H1 (cell line): Measurements from ENCODE around the gene FEV. TPM values are rescaled to one million over a fixed set of nuclear protein-coding genes. Genes with fewer than 3 reads are reported as not detected.

Experiments
- CTCF ChIA-PET: fragments of 300-600 bp; sonication (Branson Sonifier 250); formaldehyde crosslinking; loops from one replicate; lab custom pipeline; 2021; ENCODE audit not compliant: partially characterized antibody; lab: Charles Lee
- POLR2A ChIA-PET: fragments of 300-600 bp; sonication (Branson Sonifier 250); formaldehyde crosslinking; loops from one replicate; lab custom pipeline; 2021; ENCODE audit warnings: inconsistent platforms; ENCODE audit not compliant: partially characterized antibody; lab: Charles Lee
- DNase-seq, 2 experiments: peaks; one replicate each; pipeline versions ENCODE4 v3.0.0 to v3.0.0-alpha.2; 2010 to 2022; ENCODE audit warnings: low spot score in 2 of 2, low read depth in 1 of 2, mixed read lengths in 1 of 2
- FAIRE-seq: peaks from 2 replicates; lab custom pipeline; 2011; peaks lifted over from hg19 to GRCh38; lab: Jason Lieb, UNC
- H2AFZ ChIP-seq: 2 replicates; pipeline ENCODE4 v1.8.1; 2012; ENCODE audit warnings: low read length, inconsistent platforms
- H2AK5ac ChIP-seq: 2 replicates; pipeline ENCODE4 v1.6.1; 2013; ENCODE audit warnings: low read depth, low read length
- H2BK120ac ChIP-seq: replicated peaks from 2 replicates; pipeline ENCODE3; 2013; ENCODE audit warnings: low read depth, low read length, inconsistent platforms
- H2BK12ac ChIP-seq: 2 replicates; pipeline ENCODE4 v1.6.1; 2013; ENCODE audit warnings: low read depth, low read length
- H2BK15ac ChIP-seq: 2 replicates; pipeline ENCODE4 v1.6.1; 2013; ENCODE audit warnings: low read length
- H2BK20ac ChIP-seq: 2 replicates; pipeline ENCODE4 v1.6.1; 2013; ENCODE audit warnings: low read length
- H2BK5ac ChIP-seq: 2 replicates; pipeline ENCODE4 v1.6.1; 2013; ENCODE audit warnings: low read depth, low read length
- H3K14ac ChIP-seq: 2 replicates; pipeline ENCODE4 v1.6.1; 2013; ENCODE audit warnings: inconsistent platforms; ENCODE audit not compliant: insufficient read length
- H3K18ac ChIP-seq: 2 replicates; pipeline ENCODE4 v1.6.1; 2013; ENCODE audit warnings: low read length; ENCODE audit errors: extremely low read depth
- H3K23ac ChIP-seq: 2 replicates; pipeline ENCODE4 v1.6.1; 2013; ENCODE audit warnings: inconsistent platforms; ENCODE audit not compliant: insufficient read length
- H3K23me2 ChIP-seq: 2 replicates; pipeline ENCODE4 v1.6.1; 2013; ENCODE audit warnings: low read depth, low read length
- H3K27ac ChIP-seq: 2 replicates; pipeline ENCODE4 v1.6.1; 2011; ENCODE audit warnings: low read depth, low read length, inconsistent platforms
- H3K27me3 ChIP-seq, 4 experiments: replicated peaks in 1 of 4; 1 replicate in 1 of 4; 2 replicates in 3 of 4; pipeline versions ENCODE4 v1.6.1 to v1.8.1; 2011 to 2013; ENCODE audit warnings: low read length in 3 of 4, mild to moderate bottlenecking in 3 of 4, inconsistent platforms in 2 of 4, mixed read lengths in 2 of 4, moderate library complexity in 1 of 4; ENCODE audit not compliant: control insufficient read depth in 3 of 4, insufficient read depth in 3 of 4; ENCODE audit errors: extremely low read depth in 1 of 4
- H3K36me3 ChIP-seq, 4 experiments: 2 replicates each; pipeline versions ENCODE4 v1.6.1 to v1.8.1; 2011 to 2013; ENCODE audit warnings: mild to moderate bottlenecking in 4 of 4, low read length in 3 of 4, moderate library complexity in 2 of 4, control low read depth in 1 of 4, inconsistent platforms in 1 of 4; ENCODE audit not compliant: insufficient read depth in 4 of 4, control insufficient read depth in 2 of 4
- H3K4ac ChIP-seq: replicated peaks from 2 replicates; pipeline ENCODE3; 2013; ENCODE audit warnings: low read length, low read depth, mixed read lengths, inconsistent platforms; ENCODE audit not compliant: insufficient read length
- H3K4me1 ChIP-seq, 4 experiments: replicated peaks in 1 of 4; 1 replicate in 1 of 4; 2 replicates in 3 of 4; pipeline versions ENCODE4 v1.6.1 to v1.8.1; 2011 to 2013; ENCODE audit warnings: low read length in 3 of 4, inconsistent platforms in 2 of 4, mixed read lengths in 1 of 4; ENCODE audit not compliant: insufficient read depth in 4 of 4, control insufficient read depth in 3 of 4
- H3K4me2 ChIP-seq, 2 experiments: 2 replicates each; pipeline versions ENCODE4 v1.6.1 to v1.8.1; 2011 to 2013; ENCODE audit warnings: low read depth in 2 of 2, low read length in 2 of 2, control low read depth in 1 of 2, inconsistent platforms in 1 of 2, mild to moderate bottlenecking in 1 of 2; ENCODE audit not compliant: insufficient read depth in 1 of 2
- H3K4me3 ChIP-seq, 4 experiments: fragments of 200-600, 300-600 bp in 1 of 4; sonication (generic), shearing (Covaris generic), sonication (Bioruptor Twin) in 1 of 4; 2 replicates each; pipeline versions ENCODE4 v1.5.1 to v1.8.1; 2011 to 2016; ENCODE audit warnings: low read length in 4 of 4, low read depth in 3 of 4, control low read depth in 2 of 4, inconsistent platforms in 2 of 4, mild to moderate bottlenecking in 2 of 4, mixed read lengths in 1 of 4, moderate library complexity in 1 of 4; ENCODE audit not compliant: insufficient read depth in 2 of 4; ENCODE audit errors: extremely low read depth in 1 of 4
- H3K56ac ChIP-seq: replicated peaks from 2 replicates; pipeline ENCODE3; 2013; ENCODE audit warnings: low read depth, mild to moderate bottlenecking, mixed read lengths, low read length, inconsistent platforms; ENCODE audit not compliant: insufficient read length
- H3K79me1 ChIP-seq: 2 replicates; pipeline ENCODE4 v1.6.1; 2013; ENCODE audit warnings: low read depth, low read length, control low read depth
- H3K79me2 ChIP-seq, 2 experiments: 2 replicates each; pipeline versions ENCODE4 v1.6.1 to v1.8.1; 2012 to 2013; ENCODE audit warnings: low read length in 2 of 2, mild to moderate bottlenecking in 2 of 2, inconsistent platforms in 1 of 2; ENCODE audit not compliant: insufficient read depth in 2 of 2, control insufficient read depth in 1 of 2
- H3K9ac ChIP-seq, 4 experiments: replicated peaks in 1 of 4; 1 replicate in 1 of 4; 2 replicates in 3 of 4; pipeline versions ENCODE4 v1.6.1 to v1.8.1; 2011 to 2013; ENCODE audit warnings: low read depth in 3 of 4, low read length in 3 of 4, control low read depth in 2 of 4, mild to moderate bottlenecking in 2 of 4, moderate library complexity in 2 of 4, inconsistent platforms in 1 of 4; ENCODE audit errors: extremely low read depth in 1 of 4
- H3K9me3 ChIP-seq, 2 experiments: 2 replicates each; pipeline versions ENCODE4 v1.6.1 to v1.8.1; 2012 to 2013; ENCODE audit warnings: mild to moderate bottlenecking in 2 of 2, moderate library complexity in 2 of 2, control low read depth in 1 of 2, inconsistent platforms in 1 of 2, low read depth in 1 of 2, low read length in 1 of 2, mixed read lengths in 1 of 2; ENCODE audit not compliant: insufficient read depth in 2 of 2
- H4K20me1 ChIP-seq, 2 experiments: replicated peaks in 1 of 2; 2 replicates each; pipeline versions ENCODE3 to v1.8.1; 2011 to 2013; ENCODE audit warnings: inconsistent platforms in 2 of 2, low read length in 2 of 2, mild to moderate bottlenecking in 1 of 2; ENCODE audit not compliant: insufficient read depth in 2 of 2, control insufficient read depth in 1 of 2
- H4K5ac ChIP-seq: 2 replicates; pipeline ENCODE4 v1.6.1; 2013; ENCODE audit warnings: low read length, low read depth, mixed read lengths, inconsistent platforms; ENCODE audit not compliant: insufficient read length
- H4K8ac ChIP-seq: 2 replicates; pipeline ENCODE4 v1.8.0; 2013; ENCODE audit warnings: mild to moderate bottlenecking, moderate library complexity, low read length, inconsistent platforms; ENCODE audit not compliant: insufficient read depth; ENCODE audit errors: extremely low read depth
- H4K91ac ChIP-seq: replicated peaks from 2 replicates; pipeline ENCODE3; 2013; ENCODE audit warnings: low read length, mixed read lengths, inconsistent platforms; ENCODE audit not compliant: insufficient read length
- CBX8 ChIP-seq: fragments of 300-800, 300-1000 bp; sonication (generic); IDR thresholded peaks from 2 replicates; pipeline ENCODE4 v1.7.1; 2016; ENCODE audit warnings: low read depth, low read length, borderline replicate concordance
- CTBP2 ChIP-seq: IDR thresholded peaks from 2 replicates; pipeline ENCODE4 v1.7.0; 2011; ENCODE audit warnings: borderline replicate concordance, mild to moderate bottlenecking, moderate library complexity, mixed read lengths, low read length; ENCODE audit not compliant: insufficient read depth, insufficient read length
- CTCF ChIP-seq, 3 experiments: IDR thresholded peaks; 1 replicate in 2 of 3; 2 replicates in 1 of 3; pipeline versions ENCODE4 v1.5.1 to v1.6.1; 2011; ENCODE audit warnings: low read length in 3 of 3, mild to moderate bottlenecking in 3 of 3, inconsistent platforms in 2 of 3, low read depth in 1 of 3, moderate library complexity in 1 of 3; ENCODE audit not compliant: insufficient read depth in 1 of 3; ENCODE audit errors: control extremely low read depth in 1 of 3
- E2F6 ChIP-seq: IDR thresholded peaks from 2 replicates; pipeline ENCODE4 v1.6.1; 2012; ENCODE audit warnings: inconsistent platforms
- EZH2 ChIP-seq: fragments of 200-600 bp; sonication (generic); IDR thresholded peaks from 2 replicates; pipeline ENCODE4 v1.7.1; 2012; ENCODE audit warnings: low read depth, mild to moderate bottlenecking, moderate library complexity, low read length, inconsistent platforms; ENCODE audit not compliant: severe bottlenecking
- SIX5 ChIP-seq: IDR thresholded peaks from 2 replicates; pipeline ENCODE4 v1.6.1; 2011; ENCODE audit warnings: mild to moderate bottlenecking, low read depth, low read length
- SRF ChIP-seq: IDR thresholded peaks from 2 replicates; pipeline ENCODE4 v1.6.1; 2011; ENCODE audit warnings: mild to moderate bottlenecking, low read depth, low read length, moderate library complexity
- TBP ChIP-seq: IDR thresholded peaks from 2 replicates; pipeline ENCODE4 v1.6.1; 2011; ENCODE audit warnings: low read depth, low read length, improper control_type of control experiment
- USF2 ChIP-seq: IDR thresholded peaks from 2 replicates; pipeline ENCODE4 v1.6.1; 2011; ENCODE audit warnings: low read length, improper control_type of control experiment
- WGBS, 2 experiments: shearing (Covaris generic) in 1 of 2; methylation state at CpG; one replicate each; pipeline versions ENCODE4 v1.1.6 to v1.1.7; 2013 to 2015; ENCODE audit warnings: low lambda C conversion rate in 2 of 2, mixed read lengths in 2 of 2, inconsistent platforms in 1 of 2, low coverage in 1 of 2, missing lambda C conversion rate in 1 of 2; ENCODE audit not compliant: insufficient replicate concordance in 2 of 2, insufficient coverage in 1 of 2, insufficient read length in 1 of 2; ENCODE audit errors: extremely low coverage in 1 of 2, missing lambda C conversion rate in 1 of 2; 5-methylcytosine and 5-hydroxymethylcytosine counted together
- polyA plus RNA-seq, 7 experiments: library from polyadenylated mRNA; depleted of rRNA in 3 of 7; stranded (reverse) in 5 of 7; unstranded in 2 of 7; fragments of >200 nt in 5 of 7; fragments of 200-250 nt in 2 of 7; gene quantifications; 1 replicate in 5 of 7; 2 replicates in 1 of 7; 4 replicates in 1 of 7; pipeline versions ENCODE4 v1.2.1 to v1.2.3, GENCODE V29; 2011 to 2013; ENCODE audit warnings: missing spikeins in 2 of 7, mixed read lengths in 2 of 7
- total RNA-seq: library from RNA; stranded (reverse); fragmentation: NEBNext Ultra II Directional; extraction: Animal tissue kit (Norgen Biotek cat#: 25700); gene quantifications from 2 replicates; pipeline ENCODE4 v1.2.1, GENCODE V29; 2021

FEV gene
- total and polyA plus RNA-seq, 2 of the 8 experiments (the other 6 are each of a cell fraction or from before 2014, with no cell fraction given) = not detected

GRCh38 chr2:219024059-219024458 is 39.1 kb upstream of the FEV start:
- Histone ChIP-seq H3K4me2 (no peak overlapping the region; a peak in 1 of 4 replicates), H3K27me3 (peaks cover 0 to under 1% (median 0%) of the 10 kb centered on the region in 4 experiments; a peak in 3 of 7 replicates), H4K20me1 (peaks cover 0 to 1% of the 10 kb centered on the region in 2 experiments), H3K4ac (no peak overlapping the region), H3K4me3 (no peak overlapping the region), H3K14ac (no peak overlapping the region), H2AK5ac (no peak overlapping the region), H3K27ac (no peak overlapping the region), H2BK20ac (no peak overlapping the region), H2BK12ac (no peak overlapping the region), H3K18ac (no peak overlapping the region), H3K79me1 (no peaks in the 10 kb centered on the region), H4K8ac (no peak overlapping the region; the same call in 1 of the 2 replicates), H3K36me3 (no peaks in the 10 kb centered on the region), H3K56ac (no peak overlapping the region), H2BK15ac (no peak overlapping the region), H3K23me2 (no peaks in the 10 kb centered on the region), H4K5ac (no peak overlapping the region), H3K9ac (no peak overlapping the region), H4K91ac (no peak overlapping the region), H3K79me2 (no peaks in the 10 kb centered on the region), H3K4me1 (no peaks in the 10 kb centered on the region), H2BK5ac (no peak overlapping the region), H2AFZ (no peak overlapping the region), H2BK120ac (no peak overlapping the region), H3K9me3 (no peaks in the 10 kb centered on the region), H3K23ac (no peak overlapping the region)
- DNase-seq (no peak), FAIRE-seq (no peak)
- POLR2A ChIA-PET = interaction anchor here (1.5 to 1.8 kb wide), 2 partner anchors 14 to 195 kb away, joined by 3 to 5 read pairs; partner anchors contain the start of gene ABCB6
- CTCF ChIA-PET = interaction anchor here (1.1 to 45.5 kb wide), 8 partner anchors 14 to 130 kb away, joined by 3 to 1006 read pairs (median 102); partner anchors contain the start of genes CFAP65, CRYBA2, IHH and NHEJ1
- WGBS, 2 experiments = 88% methylated on average over 9 of the region's 11 CpGs; no CpG with 5 or more reads in 1 of the 2 experiments
- TF ChIP-seq SRF (no peak), SIX5 (no peak), CTBP2 (no peak), E2F6 (no peak), TBP (no peak), CTCF (IDR thresholded peaks at IDR 0.05; ENCODE audit: control extremely low read depth in 1 of 3, insufficient read depth in 1 of 3, low read depth in 1 of 3, low read length in 3 of 3) (no peak), USF2 (no peak), CBX8 (no peak), EZH2 (no peak)
